ENCODE results near the gene CFAP53. TPM values are rescaled to one million over a fixed set of nuclear protein-coding genes. Genes with fewer than 3 reads are reported as not detected.

Gene CFAP53
- total and polyA plus RNA-seq, 2 donors (not counting 3 experiments of a cell fraction or from before 2014, with no cell fraction given): 0.12 to 0.18 TPM

DNA sequence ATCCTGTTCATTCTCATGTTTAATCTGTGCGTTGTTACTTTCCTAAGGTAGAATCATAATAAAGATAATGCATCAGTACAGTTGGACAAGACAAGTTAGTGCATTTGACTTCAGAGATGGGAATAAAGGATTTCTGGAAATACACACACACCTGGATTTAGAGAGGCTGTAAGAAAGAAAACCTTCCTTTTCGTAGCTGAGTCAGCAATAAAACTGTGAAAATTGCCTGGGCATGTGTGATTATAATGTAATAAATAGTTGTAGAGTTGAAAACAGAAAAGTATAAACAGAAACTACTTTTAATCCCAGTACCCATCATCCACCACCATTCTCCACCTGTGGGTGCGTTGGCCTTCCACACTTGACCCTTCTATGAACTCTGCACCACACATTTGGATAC lies 15.4 kb downstream of the CFAP53 start:
- CTCF ChIA-PET: no interaction called here
- no peak overlapping the region for H2AFZ ChIP-seq (ENCODE audit: low read depth, low read length)
- H4K20me1 ChIP-seq (replicated peaks; ENCODE audit: control insufficient read depth, extremely low read depth, insufficient read depth, low read length): no peaks in the 10 kb centered on the region
- H3K27ac ChIP-seq (ENCODE audit: insufficient read depth, low read depth, low read length): no peak overlapping the region
- dilution Hi-C loops (cut with MboI; ENCODE audit: extremely low pct_ligation_motif_present, low sequenced_read_pairs): no loop called here
- POLR2A ChIA-PET: no interaction called here
- no peaks in the 10 kb centered on the region for H3K27me3 ChIP-seq (ENCODE audit: control insufficient read depth in 2 of 2, insufficient read depth in 2 of 2, low read length in 2 of 2)
- H3K4me2 ChIP-seq (ENCODE audit: insufficient read depth, low read length): no peak overlapping the region
- no peak for TF ChIP-seq GATA2 (IDR thresholded peaks at IDR 0.05; ENCODE audit: insufficient read depth, insufficient read length, low read depth, low read length)
- no peak for TF ChIP-seq POLR2AphosphoS5 (IDR thresholded peaks at IDR 0.05; ENCODE audit: insufficient read depth, low read depth, low read length)
- TF ChIP-seq MYC (IDR thresholded peaks at IDR 0.05; ENCODE audit: low read depth, low read length): no peak
- H3K9me1 ChIP-seq (replicated peaks; ENCODE audit: control insufficient read depth, extremely low read depth, insufficient read depth, low read length): no peaks in the 10 kb centered on the region
- BruUV-seq (replicated peaks): no TSS peak
- no peaks in the 10 kb centered on the region for H3K36me3 ChIP-seq (ENCODE audit: control insufficient read depth in 2 of 2, extremely low read depth in 1 of 2, insufficient read depth in 2 of 2, low read length in 2 of 2)
- no peak for FAIRE-seq
- intact Hi-C loops (cut with micrococcal nuclease): no loop called here
- H3K9me3 ChIP-seq (replicated peaks; ENCODE audit: control insufficient read depth, insufficient read depth, low read length): no peaks in the 10 kb centered on the region
- H3K4me3 ChIP-seq (replicated peaks in 1 of 3; ENCODE audit: insufficient read depth in 1 of 3, low read depth in 1 of 3, low read length in 3 of 3): no peak overlapping the region
- DNase-seq (ENCODE audit: low read depth, low spot score): no peak
- H3K79me2 ChIP-seq (ENCODE audit: control insufficient read depth, insufficient read depth, low read length): no peaks in the 10 kb centered on the region
- no peak overlapping the region for H3K9ac ChIP-seq (replicated peaks; ENCODE audit: extremely low read depth, insufficient read depth, low read length)
- no peaks in the 10 kb centered on the region for H3K4me1 ChIP-seq (ENCODE audit: control insufficient read depth, extremely low read depth, insufficient read depth, low read length)

DNA sequence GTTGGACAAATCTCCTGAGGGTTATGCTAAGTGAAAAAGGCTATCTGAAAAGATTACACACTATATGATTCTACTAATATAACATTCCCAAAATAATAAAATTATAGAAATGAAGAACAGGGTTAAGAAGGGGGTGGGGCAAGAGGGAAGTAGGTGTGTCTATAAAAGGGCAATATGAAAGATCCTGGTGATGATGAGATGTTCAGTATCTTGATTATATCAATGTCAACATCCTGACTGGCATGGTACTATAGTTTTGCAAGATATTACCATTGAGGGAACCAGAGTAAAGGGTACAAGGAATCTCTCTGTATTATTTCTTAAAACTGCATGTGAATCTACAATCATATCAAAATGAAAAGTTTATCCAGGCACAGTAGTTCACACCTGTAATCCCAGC lies 16.7 kb downstream of the CFAP53 start:
- TF ChIP-seq POLR2A (IDR thresholded peaks at IDR 0.05; ENCODE audit: low read depth, low read length) (no peak), GATA2 (IDR thresholded peaks at IDR 0.05; ENCODE audit: insufficient read depth, insufficient read length, low read depth, low read length) (no peak), JUN (IDR thresholded peaks at IDR 0.05; ENCODE audit: borderline replicate concordance, insufficient read depth, insufficient read length, low read depth) (no peak), MYC (IDR thresholded peaks at IDR 0.05; ENCODE audit: low read depth, low read length) (no peak), EZH2 (IDR thresholded peaks at IDR 0.05; ENCODE audit: borderline replicate concordance, low read depth, low read length, severe bottlenecking) (no peak), FOS (IDR thresholded peaks at IDR 0.05; ENCODE audit: borderline replicate concordance, insufficient read depth, low read length) (no peak), POLR2AphosphoS5 (IDR thresholded peaks at IDR 0.05; ENCODE audit: insufficient read depth, low read depth, low read length) (no peak)
- TF ChIP-seq, protein P1, sequence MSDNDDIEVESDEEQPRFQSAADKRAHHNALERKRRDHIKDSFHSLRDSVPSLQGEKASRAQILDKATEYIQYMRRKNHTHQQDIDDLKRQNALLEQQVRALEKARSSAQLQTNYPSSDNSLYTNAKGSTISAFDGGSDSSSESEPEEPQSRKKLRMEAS (IDR thresholded peaks at IDR 0.05; ENCODE audit: insufficient read depth, insufficient read length): no peak
- TF ChIP-seq, protein P2, sequence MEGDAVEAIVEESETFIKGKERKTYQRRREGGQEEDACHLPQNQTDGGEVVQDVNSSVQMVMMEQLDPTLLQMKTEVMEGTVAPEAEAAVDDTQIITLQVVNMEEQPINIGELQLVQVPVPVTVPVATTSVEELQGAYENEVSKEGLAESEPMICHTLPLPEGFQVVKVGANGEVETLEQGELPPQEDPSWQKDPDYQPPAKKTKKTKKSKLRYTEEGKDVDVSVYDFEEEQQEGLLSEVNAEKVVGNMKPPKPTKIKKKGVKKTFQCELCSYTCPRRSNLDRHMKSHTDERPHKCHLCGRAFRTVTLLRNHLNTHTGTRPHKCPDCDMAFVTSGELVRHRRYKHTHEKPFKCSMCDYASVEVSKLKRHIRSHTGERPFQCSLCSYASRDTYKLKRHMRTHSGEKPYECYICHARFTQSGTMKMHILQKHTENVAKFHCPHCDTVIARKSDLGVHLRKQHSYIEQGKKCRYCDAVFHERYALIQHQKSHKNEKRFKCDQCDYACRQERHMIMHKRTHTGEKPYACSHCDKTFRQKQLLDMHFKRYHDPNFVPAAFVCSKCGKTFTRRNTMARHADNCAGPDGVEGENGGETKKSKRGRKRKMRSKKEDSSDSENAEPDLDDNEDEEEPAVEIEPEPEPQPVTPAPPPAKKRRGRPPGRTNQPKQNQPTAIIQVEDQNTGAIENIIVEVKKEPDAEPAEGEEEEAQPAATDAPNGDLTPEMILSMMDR (IDR thresholded peaks at IDR 0.05; ENCODE audit: extremely low read depth in 1 of 2, insufficient read depth in 1 of 2, low read depth in 1 of 2, low read length in 2 of 2): no peak
- no peaks in the 10 kb centered on the region for H3K9me1 ChIP-seq (replicated peaks; ENCODE audit: control insufficient read depth, extremely low read depth, insufficient read depth, low read length)
- no peaks in the 10 kb centered on the region for H4K20me1 ChIP-seq (replicated peaks; ENCODE audit: control insufficient read depth, extremely low read depth, insufficient read depth, low read length)
- dilution Hi-C loops (cut with MboI; ENCODE audit: extremely low pct_ligation_motif_present, low sequenced_read_pairs): no loop called here
- ChIA-PET CTCF (no interaction called here), POLR2A (no interaction called here)
- BruUV-seq (replicated peaks): no TSS peak
- H3K9ac ChIP-seq (replicated peaks; ENCODE audit: extremely low read depth, insufficient read depth, low read length): no peak overlapping the region
- no peaks in the 10 kb centered on the region for H3K27me3 ChIP-seq (ENCODE audit: control insufficient read depth in 2 of 2, insufficient read depth in 2 of 2, low read length in 2 of 2)
- FAIRE-seq (no peak), DNase-seq (ENCODE audit: low read depth, low spot score) (no peak)
- H3K9me3 ChIP-seq (replicated peaks; ENCODE audit: control insufficient read depth, insufficient read depth, low read length): no peaks in the 10 kb centered on the region
- intact Hi-C loops (cut with micrococcal nuclease): no loop called here
- no peaks in the 10 kb centered on the region for H3K79me2 ChIP-seq (ENCODE audit: control insufficient read depth, insufficient read depth, low read length)
- no peak overlapping the region for H3K27ac ChIP-seq (ENCODE audit: insufficient read depth, low read depth, low read length)
- H3K4me2 ChIP-seq (ENCODE audit: insufficient read depth, low read length): no peak overlapping the region
- H3K4me1 ChIP-seq (ENCODE audit: control insufficient read depth, extremely low read depth, insufficient read depth, low read length): no peaks in the 10 kb centered on the region
- no peaks in the 10 kb centered on the region for H3K36me3 ChIP-seq (ENCODE audit: control insufficient read depth in 2 of 2, extremely low read depth in 1 of 2, insufficient read depth in 2 of 2, low read length in 2 of 2)
- no peak overlapping the region for H3K4me3 ChIP-seq (replicated peaks in 1 of 3; ENCODE audit: insufficient read depth in 1 of 3, low read depth in 1 of 3, low read length in 3 of 3)
- H2AFZ ChIP-seq (ENCODE audit: low read depth, low read length): no peak overlapping the region
